ENCODE data around the gene URB1. TPM values are rescaled to one million over a fixed set of nuclear protein-coding genes. Genes with fewer than 3 reads are reported as not detected.
A peak's percentile ranks its signal among the peaks of the same experiment; 100 is the strongest.

URB1 gene
- polyA plus RNA-seq, 2 of the 4 experiments (the other 2 are of a cell fraction) = 8.7 to 10.1 TPM

- 0 out of 3 replicates have a peak, but pooled peaks cover 13% of the 10 kb centered on the region for H3K9me3 ChIP-seq
- DNase-seq (ENCODE audit: low read depth in 1 of 2, low spot score in 1 of 2) (no peak), FAIRE-seq (no peak), ATAC-seq (no peak)
- H3K27ac ChIP-seq = peak overlapping the region; percentile 36 to 83; a peak in 4 of 6 replicates
- no peak for TF ChIP-seq POLR2A (IDR thresholded peaks at IDR 0.05; ENCODE audit: low read length)
- TF ChIP-seq RFX5 (IDR thresholded peaks at IDR 0.05) = no peak
- no peak for TF ChIP-seq HOXB5 (CRISPR knock-in tag; IDR thresholded peaks at IDR 0.05)
- no peak for TF ChIP-seq RCOR1 (IDR thresholded peaks at IDR 0.05; ENCODE audit: low read depth, low read length)
- no peak for TF ChIP-seq ZNF302 (CRISPR knock-in tag; IDR thresholded peaks at IDR 0.05)
- no peak for TF ChIP-seq EHF (CRISPR knock-in tag; IDR thresholded peaks at IDR 0.05)
- no peak for TF ChIP-seq CBX8 (IDR thresholded peaks at IDR 0.05)
- TF ChIP-seq SMC3 (IDR thresholded peaks at IDR 0.05) = no peak
- TF ChIP-seq ELK1 (IDR thresholded peaks at IDR 0.05; ENCODE audit: low read depth, low read length) = no peak
- TF ChIP-seq FOXS1 (CRISPR knock-in tag; IDR thresholded peaks at IDR 0.05) = no peak
- TF ChIP-seq TP53 (CRISPR knock-in tag; IDR thresholded peaks at IDR 0.05) = no peak
- TF ChIP-seq E2F6 (IDR thresholded peaks at IDR 0.05; ENCODE audit: borderline replicate concordance, low read depth) = no peak
- no peak for TF ChIP-seq NFE2L2 (conservative IDR thresholded peaks at IDR 0.05; ENCODE audit: low read length)
- no peak for TF ChIP-seq FOSB (CRISPR knock-in tag; IDR thresholded peaks at IDR 0.05)
- TF ChIP-seq USF2 (IDR thresholded peaks at IDR 0.05) = no peak
- no peak for TF ChIP-seq HEYL (CRISPR knock-in tag; IDR thresholded peaks at IDR 0.05)
- no peak for TF ChIP-seq POLR2AphosphoS2 (conservative IDR thresholded peaks at IDR 0.05; ENCODE audit: low read length)
- TF ChIP-seq CBX2 (IDR thresholded peaks at IDR 0.05; ENCODE audit: borderline replicate concordance, low read depth) = no peak
- no peak for TF ChIP-seq CTCF (IDR thresholded peaks at IDR 0.05)
- peak overlapping the region; percentile 39; the same call in 1 of the 3 replicates for H3K4me2 ChIP-seq
- peaks cover 57% of the 10 kb centered on the region for H3K4me1 ChIP-seq
- WGBS (ENCODE audit: missing lambda C conversion rate) = 77% methylated on average over 4 of the region's 5 CpGs
- ChIA-PET POLR2A (interaction anchor here (2.0 kb wide), 1 partner anchor 39 kb away, joined by 8 read pairs; no protein-coding TSS in a partner anchor), CTCF (interaction anchor here (1.2 kb wide), 1 partner anchor 33 kb away, joined by 3 read pairs; no protein-coding TSS in a partner anchor)
- H3K4me3 ChIP-seq = no peak overlapping the region
Measured at GRCh38 chr21:32424674-32425073, 31.9 kb upstream of the URB1 start.

- 73% methylated on average over 2 of the region's 2 CpGs for WGBS (ENCODE audit: missing lambda C conversion rate)
- H3K4me2 ChIP-seq = peak overlapping the region; percentile 39; the same call in 1 of the 3 replicates
- ATAC-seq (no peak), DNase-seq (ENCODE audit: low read depth in 1 of 2, low spot score in 1 of 2) (no peak), FAIRE-seq (no peak)
- H3K9me3 ChIP-seq = 0 out of 3 replicates have a peak, but pooled peaks cover 13% of the 10 kb centered on the region
- ChIA-PET POLR2A (interaction anchor here (2.0 kb wide), 1 partner anchor 39 kb away, joined by 8 read pairs; no protein-coding TSS in a partner anchor), CTCF (interaction anchor here (1.2 kb wide), 1 partner anchor 34 kb away, joined by 3 read pairs; no protein-coding TSS in a partner anchor)
- H3K4me1 ChIP-seq = peaks cover 61% of the 10 kb centered on the region
- peak overlapping the region; percentile 36 to 83; a peak in 4 of 6 replicates for H3K27ac ChIP-seq
- H3K4me3 ChIP-seq = no peak overlapping the region
- TF ChIP-seq FOSL2 (IDR thresholded peaks at IDR 0.05) = no peak
- TF ChIP-seq FOSL2 (CRISPR knock-in tag; IDR thresholded peaks at IDR 0.05) = no peak
- TF ChIP-seq CBX8 (IDR thresholded peaks at IDR 0.05) = no peak
- TF ChIP-seq CEBPB (IDR thresholded peaks at IDR 0.05) = no peak
- no peak for TF ChIP-seq JUNB (IDR thresholded peaks at IDR 0.05)
- no peak for TF ChIP-seq ZSCAN20 (CRISPR knock-in tag; IDR thresholded peaks at IDR 0.05)
- TF ChIP-seq POLR2AphosphoS2 (conservative IDR thresholded peaks at IDR 0.05; ENCODE audit: low read length) = no peak
- TF ChIP-seq ESRRA (IDR thresholded peaks at IDR 0.05; ENCODE audit: borderline replicate concordance, low read length) = no peak
- no peak for TF ChIP-seq TFCP2L1 (CRISPR knock-in tag; IDR thresholded peaks at IDR 0.05)
- TF ChIP-seq ATOH8 (CRISPR knock-in tag; IDR thresholded peaks at IDR 0.05; ENCODE audit: low read depth) = no peak
Measured at GRCh38 chr21:32424191-32424535, 31.4 kb upstream of the URB1 start.

Data from A549 (cell line).